CD4-positive, alpha-beta T cell treated with Interleukin-15 for 4 hours (primary cell): ENCODE results near the gene TAS2R16.
"Not testable (repeated sequence)": the region's sequence is repeated elsewhere in the genome, so short reads cannot be mapped to it uniquely, and the experiment has no call there.

ENCODE experiments used
- DNase-seq: peaks from one replicate; pipeline ENCODE4 v3.0.0-alpha.2; 2020; ENCODE audit warnings: low spot score

TAS2R16 gene

GRCh38 chr7:122972056-122972455 lies 23.4 kb downstream of the TAS2R16 start:
- DNase-seq: no peak

GRCh38 chr7:122970740-122971725 lies 24.5 kb downstream of the TAS2R16 start:
- no peak for DNase-seq

GRCh38 chr7:122968389-122968788 lies 27.1 kb downstream of the TAS2R16 start:
- DNase-seq: no peak

- no peak for DNase-seq
Observed at GRCh38 chr7:122965306-122965705, 30.2 kb downstream of the TAS2R16 start.

GRCh38 chr7:122953678-122954077 lies 41.8 kb downstream of the TAS2R16 start:
- not testable (repeated sequence) for DNase-seq

GRCh38 chr7:122951006-122951405 lies 44.5 kb downstream of the TAS2R16 start:
- no peak for DNase-seq

GRCh38 chr7:122949186-122949585 lies 46.3 kb downstream of the TAS2R16 start:
- no peak for DNase-seq
